Vagina (tissue), 2 donors: ENCODE results near the gene ARHGAP20. TPM values are rescaled to one million over a fixed set of nuclear protein-coding genes. Genes with fewer than 3 reads are reported as not detected.

Experiments
- DNase-seq, 2 donors: peaks; one replicate each; pipeline ENCODE4 v3.0.0-alpha.2; 2017; ENCODE audit errors: extremely low spot score in 2 of 2
- H3K27ac ChIP-seq: fragments of 200-600 bp; sonication (generic); one replicate; pipeline ENCODE4 v1.5.1; 2019
- H3K27me3 ChIP-seq: fragments of 200-600 bp; sonication (generic); one replicate; pipeline ENCODE4 v1.5.1; 2019
- H3K36me3 ChIP-seq, 2 donors: fragments of 200-600 bp; sonication (generic); one replicate each; pipeline ENCODE4 v1.5.1; 2017 to 2019
- H3K4me1 ChIP-seq: fragments of 200-600 bp; sonication (generic); one replicate; pipeline ENCODE4 v1.5.1; 2019
- H3K4me3 ChIP-seq, 2 donors: fragments of 200-600 bp; sonication (generic); 1 replicate in 1 of 2; 2 replicates in 1 of 2; pipeline ENCODE4 v1.5.1; 2016 to 2019
- H3K9me3 ChIP-seq: fragments of 200-600 bp; sonication (generic); one replicate; pipeline ENCODE4 v1.5.1; 2019
- CTCF ChIP-seq, 3 experiments: fragments of 450-650 bp in 2 of 3; fragments of 200-600 bp in 1 of 3; sonication (generic) in 1 of 3; IDR thresholded peaks; one replicate each; pipeline ENCODE4 v1.5.1; 2017 to 2019; ENCODE audit warnings: antibody characterized with exemption in 3 of 3, mild to moderate bottlenecking in 2 of 3, moderate library complexity in 2 of 3
- POLR2A ChIP-seq, 2 donors: fragments of 450-650 bp; IDR thresholded peaks; one replicate each; pipeline ENCODE4 v1.6.1; 2017; ENCODE audit warnings: antibody characterized with exemption in 2 of 2, mild to moderate bottlenecking in 2 of 2, moderate library complexity in 2 of 2
- POLR2AphosphoS5 ChIP-seq, 2 donors: sonication (generic); formaldehyde crosslinking; IDR thresholded peaks; one replicate each; pipeline ENCODE4 v1.9.0; 2017; ENCODE audit warnings: antibody characterized with exemption in 2 of 2, mild to moderate bottlenecking in 2 of 2, low read depth in 1 of 2; ENCODE audit not compliant: insufficient read depth in 1 of 2
- intact Hi-C: fragments of 100-400 bp; cut with DNase I; formaldehyde crosslinking; loops from one replicate; pipeline ENCODE4 v1.15.1; 2023
- total RNA-seq: library from RNA; depleted of rRNA; stranded (reverse); fragments of >200 nt; gene quantifications from one replicate; pipeline ENCODE4 v1.2.3, GENCODE V29; 2016

Gene ARHGAP20
- total RNA-seq, 1 donor from 2014 or later, result 3.4 TPM

- H3K4me1 ChIP-seq, result no peaks in the 10 kb centered on the region
- DNase-seq, result no peak
- no peak for TF ChIP-seq POLR2AphosphoS5 (IDR thresholded peaks at IDR 0.05; ENCODE audit: insufficient read depth in 1 of 2, low read depth in 1 of 2)
- no peak for TF ChIP-seq POLR2A (IDR thresholded peaks at IDR 0.05)
- TF ChIP-seq CTCF (IDR thresholded peaks at IDR 0.05), result no peak
- no peaks in the 10 kb centered on the region for H3K36me3 ChIP-seq
- H3K27ac ChIP-seq, result no peak overlapping the region
- H3K9me3 ChIP-seq, result no peaks in the 10 kb centered on the region
- H3K4me3 ChIP-seq, result no peak overlapping the region
- H3K27me3 ChIP-seq, result no peaks in the 10 kb centered on the region
- intact Hi-C loops, result no loop called here
Measured at GRCh38 chr11:110529043-110529442, 183.2 kb downstream of the ARHGAP20 start.

- H3K36me3 ChIP-seq, result no peaks in the 10 kb centered on the region
- TF ChIP-seq POLR2A (IDR thresholded peaks at IDR 0.05) (no peak), POLR2AphosphoS5 (IDR thresholded peaks at IDR 0.05; ENCODE audit: insufficient read depth in 1 of 2, low read depth in 1 of 2) (no peak)
- no peak for DNase-seq
- H3K4me1 ChIP-seq, result no peaks in the 10 kb centered on the region
- intact Hi-C loops, result no loop called here
- no peaks in the 10 kb centered on the region for H3K27me3 ChIP-seq
- H3K27ac ChIP-seq, result no peak overlapping the region
- no peaks in the 10 kb centered on the region for H3K9me3 ChIP-seq
- H3K4me3 ChIP-seq, result no peak overlapping the region
Measured at GRCh38 chr11:110527146-110527545, 185.1 kb downstream of the ARHGAP20 start.
